Measurements from ENCODE around the gene LGALS7B.

DNA sequence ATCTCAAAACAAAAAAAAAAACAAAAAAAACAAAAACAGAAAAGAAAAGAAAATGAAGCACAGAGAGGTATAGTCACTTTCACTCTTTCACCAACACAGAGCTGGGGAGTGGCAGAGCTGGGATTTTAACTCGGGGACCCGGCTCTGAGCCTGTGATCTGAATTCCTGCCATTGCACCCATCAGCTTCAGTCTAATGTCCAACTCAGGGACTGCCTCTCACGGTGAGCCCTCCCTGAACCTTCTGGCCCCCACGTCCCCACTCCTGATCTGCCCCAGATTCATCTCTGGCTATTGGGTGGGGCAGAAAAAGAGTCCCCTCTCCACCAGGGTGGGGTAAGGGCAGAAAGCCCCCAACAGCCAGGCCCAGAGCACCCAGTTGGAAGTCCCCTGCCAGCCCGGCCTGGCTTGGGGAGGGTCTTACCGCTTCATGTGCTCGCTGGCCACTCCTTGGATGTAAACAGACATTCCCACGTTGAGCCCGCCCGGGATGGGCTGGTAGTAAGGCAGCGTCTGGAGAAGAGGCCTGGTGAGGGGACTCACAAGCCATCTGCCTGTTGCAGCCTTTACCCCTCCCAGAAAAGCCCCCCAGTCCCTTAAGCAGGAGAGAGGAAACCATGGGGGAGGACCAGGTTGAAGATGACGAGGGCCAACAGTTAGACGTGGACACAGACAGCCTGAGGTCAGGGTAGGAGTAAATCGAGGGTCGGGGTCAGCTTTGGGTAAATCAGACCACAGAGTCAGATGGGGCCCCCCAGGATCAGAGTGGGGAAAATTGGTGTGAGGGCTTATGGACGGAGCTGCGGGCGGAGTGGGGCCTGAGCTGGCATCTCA, 23.2 kb downstream of the LGALS7B start:
- TF ChIP-seq, protein P1, sequence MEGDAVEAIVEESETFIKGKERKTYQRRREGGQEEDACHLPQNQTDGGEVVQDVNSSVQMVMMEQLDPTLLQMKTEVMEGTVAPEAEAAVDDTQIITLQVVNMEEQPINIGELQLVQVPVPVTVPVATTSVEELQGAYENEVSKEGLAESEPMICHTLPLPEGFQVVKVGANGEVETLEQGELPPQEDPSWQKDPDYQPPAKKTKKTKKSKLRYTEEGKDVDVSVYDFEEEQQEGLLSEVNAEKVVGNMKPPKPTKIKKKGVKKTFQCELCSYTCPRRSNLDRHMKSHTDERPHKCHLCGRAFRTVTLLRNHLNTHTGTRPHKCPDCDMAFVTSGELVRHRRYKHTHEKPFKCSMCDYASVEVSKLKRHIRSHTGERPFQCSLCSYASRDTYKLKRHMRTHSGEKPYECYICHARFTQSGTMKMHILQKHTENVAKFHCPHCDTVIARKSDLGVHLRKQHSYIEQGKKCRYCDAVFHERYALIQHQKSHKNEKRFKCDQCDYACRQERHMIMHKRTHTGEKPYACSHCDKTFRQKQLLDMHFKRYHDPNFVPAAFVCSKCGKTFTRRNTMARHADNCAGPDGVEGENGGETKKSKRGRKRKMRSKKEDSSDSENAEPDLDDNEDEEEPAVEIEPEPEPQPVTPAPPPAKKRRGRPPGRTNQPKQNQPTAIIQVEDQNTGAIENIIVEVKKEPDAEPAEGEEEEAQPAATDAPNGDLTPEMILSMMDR (IDR thresholded peaks at IDR 0.05; ENCODE audit: low read length) = no peak
- no peak for TF ChIP-seq EZH2 (IDR thresholded peaks at IDR 0.05; ENCODE audit: borderline replicate concordance, low read length)

All from OCI-LY1 (cell line).